Spleen (tissue), 7 donors: ENCODE measurements around the gene MIGA1.

Source experiments
- POLR2AphosphoS5 ChIP-seq, 3 donors: sonication (generic); formaldehyde crosslinking; IDR thresholded peaks; one replicate each; pipeline ENCODE4 v1.5.1; 2017; ENCODE audit warnings: antibody characterized with exemption in 3 of 3
- TF ChIP-seq, protein P1 (sequence below), 11 experiments: fragments of 200-600 bp in 7 of 11; fragments of 450-650 bp in 4 of 11; sonication (generic) in 4 of 11; IDR thresholded peaks in 8 of 11; conservative IDR thresholded peaks in 3 of 11; 1 replicate in 7 of 11; 2 replicates in 4 of 11; pipeline versions ENCODE4 v1.4.0 to v1.8.0; 2016 to 2021; ENCODE audit warnings: antibody characterized with exemption in 11 of 11, inconsistent platforms in 4 of 11, mild to moderate bottlenecking in 1 of 11
- donor health status: DM: no; HTN: no; CAD: no; lungs with moderate emphysema.
- donor health status: DM: no; HTN: no; CAD: no.
- donor health status: DM: no; HTN: no; CAD: no.

DNA sequence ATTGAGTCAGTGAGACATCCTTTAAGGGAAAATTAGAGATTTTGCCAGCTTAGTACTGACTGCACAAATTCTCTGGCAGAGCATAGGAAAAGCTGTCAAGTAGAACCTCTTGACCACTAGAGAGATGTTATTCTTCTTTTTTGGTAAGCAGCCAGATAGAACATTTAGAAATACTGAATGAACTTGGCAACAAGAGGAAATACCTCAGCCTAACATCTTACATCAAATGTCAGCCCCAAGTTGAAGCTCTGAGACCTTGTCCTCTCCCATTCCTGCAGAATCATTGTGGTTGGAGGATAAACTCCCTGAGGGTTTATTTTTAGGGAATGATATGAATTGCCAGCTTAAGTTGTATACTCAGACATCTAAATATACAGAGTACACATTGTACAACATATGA, 53.5 kb downstream of the MIGA1 start:
- TF ChIP-seq, protein P1, sequence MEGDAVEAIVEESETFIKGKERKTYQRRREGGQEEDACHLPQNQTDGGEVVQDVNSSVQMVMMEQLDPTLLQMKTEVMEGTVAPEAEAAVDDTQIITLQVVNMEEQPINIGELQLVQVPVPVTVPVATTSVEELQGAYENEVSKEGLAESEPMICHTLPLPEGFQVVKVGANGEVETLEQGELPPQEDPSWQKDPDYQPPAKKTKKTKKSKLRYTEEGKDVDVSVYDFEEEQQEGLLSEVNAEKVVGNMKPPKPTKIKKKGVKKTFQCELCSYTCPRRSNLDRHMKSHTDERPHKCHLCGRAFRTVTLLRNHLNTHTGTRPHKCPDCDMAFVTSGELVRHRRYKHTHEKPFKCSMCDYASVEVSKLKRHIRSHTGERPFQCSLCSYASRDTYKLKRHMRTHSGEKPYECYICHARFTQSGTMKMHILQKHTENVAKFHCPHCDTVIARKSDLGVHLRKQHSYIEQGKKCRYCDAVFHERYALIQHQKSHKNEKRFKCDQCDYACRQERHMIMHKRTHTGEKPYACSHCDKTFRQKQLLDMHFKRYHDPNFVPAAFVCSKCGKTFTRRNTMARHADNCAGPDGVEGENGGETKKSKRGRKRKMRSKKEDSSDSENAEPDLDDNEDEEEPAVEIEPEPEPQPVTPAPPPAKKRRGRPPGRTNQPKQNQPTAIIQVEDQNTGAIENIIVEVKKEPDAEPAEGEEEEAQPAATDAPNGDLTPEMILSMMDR (IDR thresholded peaks at IDR 0.05 in 8 of 11, conservative IDR thresholded peaks at IDR 0.05 in 3 of 11), result no peak
- peak in 1 of 3 donors; percentile 22 for TF ChIP-seq POLR2AphosphoS5 (IDR thresholded peaks at IDR 0.05)
